PC-3 (cell line): Measurements from ENCODE around the gene BHLHA9. TPM values are rescaled to one million over a fixed set of nuclear protein-coding genes. Genes with fewer than 3 reads are reported as not detected.

ENCODE experiments used
- ATAC-seq: fragments of 200-7000 bp; cut with Tn5 transposase; 2 replicates; pipeline ENCODE4 v1.9.1; 2020; ENCODE audit warnings: mild to moderate bottlenecking, moderate library complexity
- BruUV-seq: library from RNA; stranded (reverse); fragments of 400-500 nt; replicated peaks from 2 replicates; lab custom pipeline; 2021; lab: Mats Ljungman, UMichigan
- CTCF ChIA-PET: fragments of 300-600 bp; sonication (Branson Sonifier 250); formaldehyde crosslinking; loops from one replicate; lab custom pipeline; 2022; ENCODE audit warnings: antibody characterized with exemption; lab: Charles Lee
- POLR2A ChIA-PET: fragments of 300-600 bp; sonication (Branson Sonifier 250); formaldehyde crosslinking; loops from one replicate; lab custom pipeline; 2022; ENCODE audit warnings: antibody characterized with exemption; ENCODE audit not compliant: unreplicated experiment; lab: Charles Lee
- DNase-seq: peaks from one replicate; pipeline ENCODE4 v3.0.0-alpha.2; 2015
- H2AFZ ChIP-seq: fragments of 300-600 bp; sonication (generic); 2 replicates; pipeline ENCODE4 v1.6.0; 2016; ENCODE audit warnings: antibody characterized with exemption, low read length
- H3F3A ChIP-seq: fragments of 300-600 bp; sonication (generic); one replicate; pipeline ENCODE4 v1.6.0; 2017; ENCODE audit warnings: antibody characterized with exemption, low read length, control low read depth, mild to moderate bottlenecking; ENCODE audit not compliant: unreplicated experiment
- H3K27ac ChIP-seq: fragments of 300-600 bp; sonication (generic); 2 replicates; pipeline ENCODE4 v1.5.1; 2016; ENCODE audit warnings: mild to moderate bottlenecking, low read length
- H3K27me3 ChIP-seq: fragments of 300-600 bp; sonication (generic); 2 replicates; pipeline ENCODE4 v1.6.1; 2016; ENCODE audit warnings: low read length, mixed read lengths
- H3K36me3 ChIP-seq: fragments of 300-600 bp; sonication (generic); 2 replicates; pipeline ENCODE4 v1.6.1; 2016; ENCODE audit warnings: low read depth, mixed run types, low read length, mixed read lengths
- H3K4me1 ChIP-seq: fragments of 300-600 bp; sonication (generic); 2 replicates; pipeline ENCODE4 v1.5.1; 2016; ENCODE audit warnings: low read length; ENCODE audit not compliant: insufficient read depth
- H3K4me2 ChIP-seq: fragments of 300-600 bp; sonication (generic); 2 replicates; pipeline ENCODE4 v1.6.0; 2016; ENCODE audit warnings: low read length
- H3K4me3 ChIP-seq: fragments of 300-600 bp; sonication (generic); 2 replicates; pipeline ENCODE4 v1.5.1; 2016; ENCODE audit warnings: mild to moderate bottlenecking, low read length, mixed read lengths
- H3K79me2 ChIP-seq: fragments of 300-600 bp; sonication (generic); 2 replicates; pipeline ENCODE4 v1.6.1; 2017; ENCODE audit warnings: low read length, mixed read lengths
- H3K9ac ChIP-seq: fragments of 300-600 bp; sonication (generic); 2 replicates; pipeline ENCODE4 v1.6.0; 2016; ENCODE audit warnings: mild to moderate bottlenecking, low read length
- H3K9me2 ChIP-seq: fragments of 300-600 bp; sonication (generic); replicated peaks from 2 replicates; pipeline ENCODE4 v1.6.1; 2016; ENCODE audit warnings: mixed run types, low read length, mixed read lengths
- H3K9me3 ChIP-seq: fragments of 300-600 bp; sonication (generic); 2 replicates; pipeline ENCODE4 v1.6.1; 2016; ENCODE audit warnings: low read length, mixed read lengths
- H4K20me1 ChIP-seq: fragments of 300-600 bp; sonication (generic); 2 replicates; pipeline ENCODE4 v1.6.1; 2016; ENCODE audit warnings: low read length, mixed read lengths
- CTCF ChIP-seq: fragments of 300-600 bp; sonication (generic); conservative IDR thresholded peaks from 2 replicates; pipeline ENCODE4 v1.5.1; 2017; ENCODE audit warnings: antibody characterized with exemption, low read depth, mild to moderate bottlenecking, low read length
- EZH2 ChIP-seq: fragments of 300-600 bp; sonication (generic); IDR thresholded peaks from one replicate; pipeline ENCODE4 v1.6.1; 2017; ENCODE audit warnings: antibody characterized with exemption, mild to moderate bottlenecking, low read length; ENCODE audit not compliant: unreplicated experiment
- EZH2phosphoT487 ChIP-seq: fragments of 300-600 bp; sonication (generic); IDR thresholded peaks from 2 replicates; pipeline ENCODE4 v1.6.1; 2018; ENCODE audit warnings: mild to moderate bottlenecking, antibody characterized with exemption, low read length, borderline replicate concordance
- intact Hi-C: fragments of 100-400 bp; cut with micrococcal nuclease; formaldehyde crosslinking; loops from 2 replicates; pipeline ENCODE4 v1.9.0; 2023
- total RNA-seq: library from RNA; depleted of rRNA; stranded (reverse); fragments of >200 nt; gene quantifications from 2 replicates; pipeline ENCODE4 v1.2.3, GENCODE V29; 2014

BHLHA9 gene
- total RNA-seq, 1 experiment from 2014 or later, result not detected

GRCh38 chr17:1294157-1294717 lies 24.0 kb downstream of the BHLHA9 start:
- POLR2A ChIA-PET, result no interaction called here
- no peaks in the 10 kb centered on the region for H3K79me2 ChIP-seq
- H3K9me3 ChIP-seq, result no peaks in the 10 kb centered on the region

GRCh38 chr17:1298606-1299005 lies 28.4 kb downstream of the BHLHA9 start:
- no peaks in the 10 kb centered on the region for H3K79me2 ChIP-seq
- no peaks in the 10 kb centered on the region for H3K4me1 ChIP-seq
- H3K27me3 ChIP-seq, result no peaks in the 10 kb centered on the region
- H3K36me3 ChIP-seq, result no peaks in the 10 kb centered on the region
- ChIA-PET POLR2A (no interaction called here), CTCF (no interaction called here)
- no peaks in the 10 kb centered on the region for H4K20me1 ChIP-seq
- no peaks in the 10 kb centered on the region for H3F3A ChIP-seq
- H2AFZ ChIP-seq, result no peak overlapping the region
- intact Hi-C loops, result no loop called here
- H3K4me2 ChIP-seq, result no peak overlapping the region
- H3K9me2 ChIP-seq, result no peaks in the 10 kb centered on the region
- no peak overlapping the region for H3K4me3 ChIP-seq
- ATAC-seq, result no peak
- TF ChIP-seq EZH2 (no peak), EZH2phosphoT487 (no peak), CTCF (no peak)
- BruUV-seq, result no TSS peak
- no peak overlapping the region for H3K27ac ChIP-seq
- DNase-seq, result no peak
- no peaks in the 10 kb centered on the region for H3K9me3 ChIP-seq
- H3K9ac ChIP-seq, result no peak overlapping the region

More at GRCh38 chr17:1294157-1294717, 24.0 kb downstream of the BHLHA9 start:
- ATAC-seq (no peak), DNase-seq (no peak)
- Histone ChIP-seq H3K4me3 (no peak overlapping the region), H3K36me3 (no peaks in the 10 kb centered on the region), H3F3A (no peaks in the 10 kb centered on the region), H3K27me3 (no peaks in the 10 kb centered on the region), H3K4me1 (no peaks in the 10 kb centered on the region), H3K27ac (no peak overlapping the region), H3K9ac (no peak overlapping the region), H2AFZ (no peak overlapping the region), H4K20me1 (no peaks in the 10 kb centered on the region), H3K9me2 (no peaks in the 10 kb centered on the region), H3K4me2 (no peak overlapping the region)
- BruUV-seq, result no TSS peak
- intact Hi-C loops, result no loop called here
- no peak for TF ChIP-seq CTCF
- CTCF ChIA-PET, result no interaction called here

GRCh38 chr17:1299552-1300370 lies 29.5 kb downstream of the BHLHA9 start:
- no peaks in the 10 kb centered on the region for H4K20me1 ChIP-seq
- TF ChIP-seq EZH2 (no peak), CTCF (no peak), EZH2phosphoT487 (no peak)
- H3K36me3 ChIP-seq, result no peaks in the 10 kb centered on the region
- CTCF ChIA-PET, result no interaction called here
- ATAC-seq (no peak), DNase-seq (no peak)
- H3K4me2 ChIP-seq, result no peak overlapping the region
- H3K27me3 ChIP-seq, result no peaks in the 10 kb centered on the region
- no peaks in the 10 kb centered on the region for H3K9me3 ChIP-seq
- no peaks in the 10 kb centered on the region for H3K79me2 ChIP-seq
- H3K9me2 ChIP-seq, result no peaks in the 10 kb centered on the region
- BruUV-seq, result no TSS peak
- H3F3A ChIP-seq, result no peaks in the 10 kb centered on the region
- POLR2A ChIA-PET, result no interaction called here
- H3K4me1 ChIP-seq, result no peaks in the 10 kb centered on the region
- no peak overlapping the region for H3K27ac ChIP-seq
- intact Hi-C loops, result no loop called here
- no peak overlapping the region for H3K9ac ChIP-seq
- H2AFZ ChIP-seq, result no peak overlapping the region
- H3K4me3 ChIP-seq, result no peak overlapping the region
